Calu3 (cell line): Measurements from ENCODE around the gene ZNF587. TPM values are rescaled to one million over a fixed set of nuclear protein-coding genes. Genes with fewer than 3 reads are reported as not detected.

ENCODE experiments used
- BruUV-seq: library from RNA; stranded (reverse); fragments of 400-500 nt; replicated peaks from 2 replicates; lab custom pipeline; 2021; lab: Mats Ljungman, UMichigan
- CTCF ChIA-PET: fragments of 300-600 bp; sonication (Branson Sonifier 250); formaldehyde crosslinking; loops from one replicate; lab custom pipeline; 2022; ENCODE audit warnings: antibody characterized with exemption; lab: Charles Lee
- DNase-seq: peaks from one replicate; pipeline ENCODE4 v3.0.0; 2022
- H3K27ac Mint-ChIP-seq: one replicate; pipeline ENCODE4 v1.8.0; 2022; ENCODE audit warnings: mixed read lengths; ENCODE audit not compliant: unreplicated experiment
- H3K27me3 Mint-ChIP-seq: one replicate; pipeline ENCODE4 v1.8.0; 2022; ENCODE audit warnings: mixed read lengths; ENCODE audit not compliant: unreplicated experiment
- H3K36me3 Mint-ChIP-seq: one replicate; pipeline ENCODE4 v1.8.0; 2022; ENCODE audit warnings: mild to moderate bottlenecking, moderate library complexity, mixed read lengths; ENCODE audit not compliant: insufficient read depth, unreplicated experiment
- H3K4me1 Mint-ChIP-seq: one replicate; pipeline ENCODE4 v1.8.0; 2022; ENCODE audit warnings: mild to moderate bottlenecking, low read depth, mixed read lengths; ENCODE audit not compliant: unreplicated experiment
- H3K4me3 Mint-ChIP-seq: one replicate; pipeline ENCODE4 v1.8.0; 2022; ENCODE audit warnings: mild to moderate bottlenecking, low read depth, moderate library complexity, mixed read lengths; ENCODE audit not compliant: unreplicated experiment
- H3K9me3 Mint-ChIP-seq: one replicate; pipeline ENCODE4 v1.8.0; 2022; ENCODE audit warnings: low read depth, mixed read lengths; ENCODE audit not compliant: unreplicated experiment
- CTCF ChIP-seq: fragments of 200-600 bp; IDR thresholded peaks from one replicate; pipeline ENCODE4 v1.8.0; 2022; ENCODE audit warnings: antibody characterized with exemption; ENCODE audit not compliant: unreplicated experiment
- intact Hi-C: fragments of 100-400 bp; cut with micrococcal nuclease; formaldehyde crosslinking; loops from one replicate; pipeline ENCODE4 v1.10.0; 2022; ENCODE audit not compliant: unreplicated experiment
- total RNA-seq: library from RNA; stranded (reverse); gene quantifications from 2 replicates; pipeline ENCODE4 v1.2.3, GENCODE V29; 2022

The ZNF587 gene
- total RNA-seq, 1 experiment from 2014 or later = 113 TPM

GRCh38 chr19:57816652-57817051, 33.0 kb upstream of the ZNF587 start:
- Mint-ChIP-seq H3K27me3 (no peaks in the 10 kb centered on the region), H3K4me3 (peak overlapping the region; percentile 90), H3K27ac (peak overlapping the region; percentile 98), H3K9me3 (no peaks in the 10 kb centered on the region), H3K36me3 (peaks cover 65% of the 10 kb centered on the region), H3K4me1 (peaks cover 51% of the 10 kb centered on the region)
- TF ChIP-seq CTCF = no peak
- no TSS peak for BruUV-seq
- no peak for DNase-seq
- intact Hi-C loops = loop anchor here (10.0 kb wide), 1 partner anchor 132 kb away; the partner anchor contains the start of gene ZNF551
- CTCF ChIA-PET = interaction anchor here (0.6 kb wide), 1 partner anchor 134 kb away, joined by 6 read pairs; no protein-coding TSS in a partner anchor

- peaks cover 2% of the 10 kb centered on the region for H3K9me3 Mint-ChIP-seq
- peaks cover 50% of the 10 kb centered on the region for H3K4me1 Mint-ChIP-seq
- intact Hi-C loops = loop anchor here (10.0 kb wide), 1 partner anchor 133 kb away; the partner anchor contains the start of gene ZNF551
- no peak for TF ChIP-seq CTCF
- peak overlapping the region; percentile 91 for H3K4me3 Mint-ChIP-seq
- H3K27ac Mint-ChIP-seq = no peak overlapping the region
- CTCF ChIA-PET = no interaction called here
- H3K27me3 Mint-ChIP-seq = no peaks in the 10 kb centered on the region
- no peak for DNase-seq
- peaks cover 64% of the 10 kb centered on the region for H3K36me3 Mint-ChIP-seq
- no TSS peak for BruUV-seq
Measured at GRCh38 chr19:57817976-57818375, 31.7 kb upstream of the ZNF587 start.

- no TSS peak for BruUV-seq
- H3K4me1 Mint-ChIP-seq = peaks cover 50% of the 10 kb centered on the region
- intact Hi-C loops = loop anchor here (10.0 kb wide), 1 partner anchor 134 kb away; the partner anchor contains the start of gene ZNF551
- H3K9me3 Mint-ChIP-seq = peaks cover 2% of the 10 kb centered on the region
- CTCF ChIA-PET = interaction anchor here (0.7 to 1.6 kb wide), 4 partner anchors 32 to 429 kb away, joined by 3 to 5 read pairs (median 4); partner anchors contain the start of genes ZNF417 and ZNF548
- DNase-seq = no peak
- no peak for TF ChIP-seq CTCF
- H3K4me3 Mint-ChIP-seq = peak overlapping the region; percentile 91
- H3K36me3 Mint-ChIP-seq = peaks cover 65% of the 10 kb centered on the region
- H3K27me3 Mint-ChIP-seq = no peaks in the 10 kb centered on the region
- no peak overlapping the region for H3K27ac Mint-ChIP-seq
Measured at GRCh38 chr19:57818378-57818777, 31.3 kb upstream of the ZNF587 start.

- CTCF ChIA-PET = interaction anchor here (0.6 to 1.6 kb wide), 4 partner anchors 31 to 336 kb away, joined by 3 to 5 read pairs (median 4); partner anchors contain the start of genes ZNF417 and ZNF551
- peaks cover 59% of the 10 kb centered on the region for H3K4me1 Mint-ChIP-seq
- BruUV-seq = TSS peak; percentile 44
- peaks cover 2% of the 10 kb centered on the region for H3K9me3 Mint-ChIP-seq
- peaks cover 56% of the 10 kb centered on the region for H3K36me3 Mint-ChIP-seq
- H3K27me3 Mint-ChIP-seq = no peaks in the 10 kb centered on the region
- peak overlapping the region; percentile 91 for H3K4me3 Mint-ChIP-seq
- H3K27ac Mint-ChIP-seq = peak overlapping the region; percentile 82
- peak; percentile 85 for DNase-seq
- no peak for TF ChIP-seq CTCF
- intact Hi-C loops = loop anchor here (10.0 kb wide), 1 partner anchor 135 kb away; the partner anchor contains the start of gene ZNF551
Measured at GRCh38 chr19:57819475-57820148, 30.0 kb upstream of the ZNF587 start.
